Measurements from ENCODE around the gene IRGC.

DNA sequence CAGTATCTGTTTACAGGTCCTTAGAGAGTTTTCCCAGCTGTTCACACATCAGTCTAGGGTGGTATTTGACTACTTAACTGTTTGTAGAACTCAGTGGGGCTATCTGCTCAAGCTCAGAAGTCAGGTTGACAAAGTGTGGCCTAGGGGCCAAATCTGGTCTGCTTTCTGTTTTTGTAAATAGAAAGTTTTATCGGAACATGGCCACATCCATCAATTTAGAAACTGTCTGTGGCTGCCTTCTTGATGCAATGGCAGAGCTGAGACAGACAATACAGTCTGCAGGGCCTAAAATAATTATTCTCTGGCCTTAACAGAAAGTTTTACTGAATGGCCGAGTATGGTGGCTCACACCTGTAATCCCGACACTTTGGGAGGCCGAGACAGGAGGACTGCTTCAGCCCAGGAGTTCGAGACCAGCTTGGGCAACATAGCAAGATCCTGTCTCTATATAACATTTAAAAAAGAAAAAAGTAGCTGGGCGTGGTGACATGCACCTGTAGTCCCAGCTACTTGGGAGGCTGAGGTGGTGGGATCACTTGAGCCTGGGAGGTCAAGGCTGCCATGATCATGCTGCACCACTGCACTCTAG is 36.5 kb downstream of the IRGC start:
- TF ChIP-seq SIN3A (IDR thresholded peaks at IDR 0.05; ENCODE audit: borderline replicate concordance, insufficient read depth, low read length): no peak
- no peak for TF ChIP-seq TAF1 (IDR thresholded peaks at IDR 0.05; ENCODE audit: borderline replicate concordance, insufficient read depth, low read length)
